HG03097 (cell line): ENCODE data around the gene CNGA3.
A peak's percentile ranks its signal among the peaks of the same experiment; 100 is the strongest.

Experiments
- ATAC-seq: cut with Tn5 transposase; IDR thresholded peaks from one replicate; pipeline ENCODE4 v1.9.1; 2021; ENCODE audit not compliant: unreplicated experiment, low FRiP score

CNGA3 gene

DNA sequence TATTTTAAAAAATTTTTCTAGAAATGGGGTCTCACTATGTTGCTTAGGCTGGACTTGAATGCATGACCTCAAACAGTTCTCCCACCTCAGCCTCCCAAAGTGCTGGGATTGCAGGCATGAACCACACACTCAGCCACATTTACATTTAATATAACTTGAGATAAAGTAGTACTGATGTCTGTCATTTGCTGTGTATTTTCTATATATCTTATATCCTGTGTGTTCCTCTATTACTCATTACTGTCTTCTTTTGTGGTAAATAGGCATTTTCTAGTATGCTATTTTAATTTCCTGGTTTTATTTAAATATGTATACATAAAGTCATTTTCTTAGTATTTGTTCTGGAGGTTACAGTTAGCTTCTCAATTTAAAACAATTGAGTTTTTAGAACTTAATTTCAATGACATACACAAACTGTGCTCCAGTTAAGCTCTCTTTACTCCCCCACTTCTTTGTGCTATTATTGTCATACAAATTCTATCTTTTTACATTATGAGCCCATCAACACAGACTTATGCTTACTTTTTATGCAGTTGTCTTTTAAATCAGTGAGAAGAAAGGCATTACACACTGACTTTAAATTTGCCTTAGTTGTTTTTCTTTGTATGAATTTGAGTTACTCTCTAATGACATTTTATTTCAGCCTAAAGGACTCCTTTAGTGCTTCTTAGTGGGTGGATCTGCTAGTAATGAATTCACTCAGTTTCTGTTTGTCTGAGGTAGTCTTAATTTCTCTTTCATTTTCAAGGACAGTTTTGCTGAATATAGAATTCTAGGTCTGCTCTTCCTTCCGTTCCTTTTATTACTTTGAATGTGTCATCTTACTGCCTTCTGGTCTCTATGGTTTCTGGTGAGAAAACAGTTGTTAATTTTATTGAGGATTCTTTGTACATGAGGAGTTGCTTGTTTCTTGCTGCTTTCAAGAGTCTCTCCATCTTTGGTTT is 92.2 kb downstream of the CNGA3 start:
- ATAC-seq: peak; percentile 73

DNA sequence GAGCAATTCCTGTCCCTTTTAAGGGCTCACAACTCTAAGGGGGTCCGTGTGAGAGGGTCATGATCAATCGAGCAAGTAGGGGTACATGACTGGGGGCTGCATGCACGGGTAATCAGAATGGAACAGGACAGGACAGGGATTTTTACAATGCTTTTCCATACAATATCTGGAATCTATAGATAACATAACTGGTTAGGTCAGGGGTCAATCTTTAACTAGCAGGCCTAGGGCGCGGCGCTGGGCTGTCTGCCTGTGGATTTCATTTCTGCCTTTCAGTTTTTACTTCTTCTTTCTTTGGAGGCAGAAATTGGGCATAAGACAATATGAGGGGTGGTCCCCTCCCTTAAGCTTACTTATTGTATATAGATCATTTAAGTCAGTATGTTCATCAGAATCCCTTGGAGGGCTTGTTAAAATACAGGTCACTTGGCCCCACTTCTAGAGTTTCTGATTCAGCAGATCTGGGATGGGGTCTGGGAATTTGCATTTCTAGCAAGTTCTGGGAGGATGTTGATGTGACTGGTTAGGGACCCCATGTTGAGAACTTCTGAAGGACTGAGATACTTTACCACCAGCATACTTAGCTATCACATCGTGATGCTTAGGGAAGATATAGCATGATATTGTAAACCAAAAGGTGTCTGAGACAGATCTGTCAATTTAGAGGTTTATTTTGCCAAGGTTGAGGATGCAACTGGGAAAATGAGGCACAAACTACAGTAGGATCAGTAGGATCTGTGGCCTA is 95.6 kb downstream of the CNGA3 start:
- ATAC-seq: no peak

DNA sequence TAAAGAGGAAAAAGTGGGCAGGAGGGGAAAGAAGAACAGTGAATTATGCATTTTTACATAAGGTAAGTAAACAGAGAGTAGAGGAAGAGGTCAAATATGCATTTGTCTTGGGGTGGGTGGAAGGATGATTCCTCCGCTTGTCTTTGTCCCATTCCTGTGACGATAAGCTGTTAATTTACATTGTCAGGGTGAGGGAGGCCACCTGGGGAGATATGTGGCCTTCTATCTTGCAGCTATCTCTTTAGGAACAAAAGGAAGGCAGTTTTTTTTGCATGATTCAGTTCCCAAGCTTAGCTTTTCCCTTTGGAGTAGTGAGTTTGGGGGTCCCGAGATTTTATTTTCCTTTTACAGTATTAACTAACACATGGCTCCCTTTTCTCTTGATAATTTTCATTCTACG is 96.2 kb downstream of the CNGA3 start:
- no peak for ATAC-seq

DNA sequence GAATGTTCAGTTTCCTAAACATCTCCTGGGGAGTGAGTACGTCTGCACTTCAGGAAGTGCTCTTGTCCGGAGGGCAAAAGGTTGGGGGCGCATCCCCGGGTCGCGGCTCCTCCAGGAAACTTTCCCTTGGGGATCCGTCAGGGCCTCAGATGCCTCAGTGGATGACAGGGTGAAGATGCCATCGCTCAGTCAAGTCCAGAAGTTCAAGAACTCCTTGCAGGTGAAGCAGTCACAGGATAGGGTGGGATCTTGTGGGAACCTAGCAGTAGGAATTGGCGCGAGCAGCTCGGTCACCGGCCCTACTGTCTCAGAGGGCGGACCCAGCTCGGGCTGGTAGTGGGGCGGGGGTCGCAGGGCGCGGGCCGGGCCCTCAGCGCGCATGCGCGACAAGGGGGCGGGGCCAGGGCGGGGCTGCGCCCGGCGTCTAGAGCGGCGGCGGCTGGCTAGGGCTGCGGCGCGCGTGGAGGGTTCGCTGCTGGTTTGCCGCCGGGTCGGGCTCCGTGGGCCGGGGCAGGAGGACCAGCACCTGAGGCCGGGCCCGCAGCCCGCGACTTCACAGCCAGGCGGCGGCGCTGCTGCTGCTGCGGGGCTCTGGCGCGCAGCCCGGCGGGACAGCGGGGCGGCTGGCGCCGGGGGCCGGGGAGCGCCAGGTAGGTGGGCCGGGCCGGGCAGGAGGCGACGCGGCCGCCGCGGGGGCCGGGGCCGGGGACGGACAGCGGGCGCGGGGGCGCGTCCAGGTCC is 98.3 kb downstream of the CNGA3 start, which contains the start of gene INPP4A:
Gene INPP4A (plus strand): TSS at position 423 of the 741 bp plus-strand sequence. CDS start 75,191 bp downstream, outside the sequence.
- ATAC-seq: peak; percentile 72

DNA sequence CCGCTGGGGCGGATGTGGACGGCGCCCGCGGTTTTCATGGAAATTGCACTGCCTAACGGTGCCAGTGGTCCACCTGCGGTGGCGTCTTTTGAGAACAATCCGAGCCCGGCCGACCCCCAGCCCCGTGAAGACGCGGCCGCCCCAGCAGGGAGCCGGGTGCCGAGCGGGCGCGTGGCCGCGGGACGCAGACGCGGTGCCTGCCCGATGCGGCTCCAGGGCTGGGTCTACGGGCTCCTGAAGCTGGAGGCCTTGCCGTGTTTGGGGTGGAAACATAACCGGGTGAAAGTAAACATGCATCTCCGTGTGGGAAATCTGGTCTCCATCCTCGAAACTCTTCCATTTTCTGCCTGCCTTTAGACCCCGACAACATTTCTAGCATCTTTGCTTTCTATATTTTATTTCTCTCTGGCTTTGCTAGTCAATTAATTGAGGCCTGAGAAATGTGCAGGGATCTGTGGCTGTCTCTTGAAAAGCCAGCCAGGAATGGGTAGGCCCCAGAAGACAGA is 99.0 kb downstream of the CNGA3 start:
- ATAC-seq: peak; percentile 21

DNA sequence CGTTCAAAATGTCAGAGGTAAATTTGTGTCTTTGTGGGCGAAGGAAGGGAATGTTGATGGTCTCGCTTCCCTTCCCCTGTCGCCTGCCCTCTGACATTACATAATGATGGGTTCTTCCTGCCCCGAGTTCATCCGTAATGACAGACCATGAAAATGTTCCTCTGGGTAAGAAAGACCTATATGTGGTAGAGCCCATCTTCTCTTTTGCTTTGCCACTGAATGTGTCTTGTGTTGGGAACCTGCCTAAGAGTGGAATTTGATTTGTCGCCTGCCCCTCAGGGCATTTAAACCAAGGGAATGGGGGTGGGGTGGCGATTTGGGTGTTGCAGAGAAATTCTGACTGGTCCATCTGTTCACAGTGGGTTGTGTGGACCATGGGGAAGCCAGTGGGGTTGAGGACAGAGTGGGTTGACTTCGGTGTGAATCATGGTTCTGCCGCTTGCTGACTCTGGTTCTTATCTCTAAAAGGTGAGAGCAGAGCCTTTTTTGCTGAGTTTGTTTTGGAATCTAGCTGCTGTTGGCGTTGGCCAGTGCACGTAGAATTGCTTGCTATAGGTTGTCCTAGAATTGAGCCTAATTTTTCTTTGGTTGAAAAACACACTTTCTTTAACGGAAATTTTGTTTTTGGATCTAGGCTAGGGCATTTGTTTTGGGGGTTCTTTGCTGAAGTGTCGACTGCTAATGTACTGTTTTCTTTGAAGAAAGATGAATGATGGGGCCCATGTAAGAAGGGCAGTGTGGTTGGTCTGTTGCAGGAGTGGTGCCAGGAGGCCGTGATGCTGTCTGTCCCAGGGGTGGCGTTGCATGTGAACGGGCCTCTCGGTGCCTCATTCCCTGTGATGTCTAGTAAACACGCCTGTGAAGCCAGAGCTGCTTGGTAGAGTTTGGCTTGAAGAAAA is 99.7 kb downstream of the CNGA3 start:
- ATAC-seq: no peak

DNA sequence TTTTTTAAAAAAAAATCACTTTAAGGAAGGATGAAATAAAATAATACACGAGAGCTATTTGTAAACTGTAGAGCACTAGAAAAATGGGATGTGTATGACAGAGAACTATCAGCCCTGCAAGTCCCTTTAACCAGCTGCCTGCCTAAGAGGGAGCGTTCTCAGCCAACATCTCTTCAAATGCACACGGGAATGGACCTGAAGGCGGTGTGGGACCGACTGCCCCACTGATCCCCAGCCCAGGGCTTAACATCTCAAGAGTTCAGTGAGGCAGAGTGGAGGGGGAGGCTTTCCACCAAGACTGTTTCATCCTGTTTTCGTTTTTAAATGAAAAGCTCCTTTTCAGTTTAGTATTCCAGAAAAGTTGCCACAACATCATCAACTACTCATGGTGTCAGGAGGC is 100.6 kb downstream of the CNGA3 start:
- no peak for ATAC-seq
